GM21423 (cell line): ENCODE results near the gene OVCA2.

Source experiments
- ATAC-seq: cut with Tn5 transposase; IDR thresholded peaks from one replicate; pipeline ENCODE4 v1.9.1; 2021; ENCODE audit warnings: mild to moderate bottlenecking, moderate library complexity; ENCODE audit not compliant: unreplicated experiment

OVCA2 gene

GRCh38 chr17:2063261-2064146 is 21.7 kb downstream of the OVCA2 start:
- ATAC-seq: no peak

- no peak for ATAC-seq
Observed at GRCh38 chr17:2064147-2064489, 22.3 kb downstream of the OVCA2 start.

- no peak for ATAC-seq
Observed at GRCh38 chr17:2064520-2064971, 22.7 kb downstream of the OVCA2 start.

- ATAC-seq: no peak
Observed at GRCh38 chr17:2064980-2065785, 23.4 kb downstream of the OVCA2 start.

GRCh38 chr17:2065949-2066400 is 24.2 kb downstream of the OVCA2 start:
- ATAC-seq: no peak

- no peak for ATAC-seq
Observed at GRCh38 chr17:2067048-2067561, 25.3 kb downstream of the OVCA2 start.

- ATAC-seq: no peak
Observed at GRCh38 chr17:2067608-2068024, 25.8 kb downstream of the OVCA2 start.

- ATAC-seq: no peak
Observed at GRCh38 chr17:2068031-2068518, 26.3 kb downstream of the OVCA2 start.

GRCh38 chr17:2068519-2069051 is 26.8 kb downstream of the OVCA2 start:
- ATAC-seq: no peak

- ATAC-seq: peak; percentile 78
Observed at GRCh38 chr17:2070241-2071023, 28.6 kb downstream of the OVCA2 start.

- ATAC-seq: no peak
Observed at GRCh38 chr17:2071024-2071385, 29.2 kb downstream of the OVCA2 start.

- no peak for ATAC-seq
Observed at GRCh38 chr17:2071455-2072281, 29.8 kb downstream of the OVCA2 start.

GRCh38 chr17:2074919-2075318 is 33.1 kb downstream of the OVCA2 start:
- ATAC-seq: no peak

- no peak for ATAC-seq
Observed at GRCh38 chr17:2075336-2076086, 33.7 kb downstream of the OVCA2 start.

GRCh38 chr17:2076087-2076984 is 34.5 kb downstream of the OVCA2 start:
- no peak for ATAC-seq

- no peak for ATAC-seq
Observed at GRCh38 chr17:2077040-2077439, 35.2 kb downstream of the OVCA2 start.

- ATAC-seq: no peak
Observed at GRCh38 chr17:2081564-2081963, 39.7 kb downstream of the OVCA2 start.
